PC-9 (cell line): ENCODE measurements around the gene RASSF3. TPM values are rescaled to one million over a fixed set of nuclear protein-coding genes. Genes with fewer than 3 reads are reported as not detected.

Experiments used
- BruUV-seq: library from RNA; stranded (reverse); fragments of 400-500 nt; replicated peaks from 2 replicates; lab custom pipeline; 2021; lab: Mats Ljungman, UMichigan
- CTCF ChIA-PET: fragments of 300-600 bp; sonication (Branson Sonifier 250); formaldehyde crosslinking; loops from one replicate; lab custom pipeline; 2022; ENCODE audit warnings: antibody characterized with exemption; lab: Charles Lee
- POLR2A ChIA-PET: fragments of 300-600 bp; sonication (Branson Sonifier 250); formaldehyde crosslinking; loops from one replicate; lab custom pipeline; 2022; ENCODE audit warnings: antibody characterized with exemption; ENCODE audit not compliant: unreplicated experiment; lab: Charles Lee
- DNase-seq, 2 experiments: peaks; one replicate each; pipeline versions ENCODE4 v3.0.0 to v3.0.0-alpha.2; 2015 to 2022; ENCODE audit warnings: mixed read lengths in 1 of 2
- H2AFZ ChIP-seq: fragments of 200-600 bp; sonication (generic); 2 replicates; pipeline ENCODE4 v1.8.1; 2017; ENCODE audit warnings: antibody characterized with exemption
- H3F3A ChIP-seq: fragments of 200-600 bp; sonication (generic); 2 replicates; pipeline ENCODE4 v1.8.1; 2017; ENCODE audit warnings: antibody characterized with exemption, mild to moderate bottlenecking, low read depth; ENCODE audit not compliant: insufficient read depth
- H3K27ac ChIP-seq: fragments of 200-600 bp; sonication (generic); 2 replicates; pipeline ENCODE4 v1.6.1; 2016; ENCODE audit warnings: mixed run types
- H3K27me3 ChIP-seq: fragments of 200-600 bp; sonication (generic); 2 replicates; pipeline ENCODE4 v1.6.1; 2016; ENCODE audit warnings: low read depth, mixed run types; ENCODE audit not compliant: insufficient read depth
- H3K36me3 ChIP-seq: fragments of 200-600 bp; sonication (generic); 2 replicates; pipeline ENCODE4 v1.6.1; 2016; ENCODE audit warnings: low read depth, mixed run types
- H3K4me1 ChIP-seq: fragments of 200-600 bp; sonication (generic); replicated peaks from 2 replicates; pipeline ENCODE4 v1.6.1; 2016; ENCODE audit warnings: mixed run types; ENCODE audit not compliant: insufficient read depth
- H3K4me2 ChIP-seq: fragments of 200-600 bp; sonication (generic); 2 replicates; pipeline ENCODE4 v1.6.1; 2017; ENCODE audit warnings: mixed run types
- H3K4me3 ChIP-seq: fragments of 200-600 bp; sonication (generic); 2 replicates; pipeline ENCODE4 v1.6.1; 2016; ENCODE audit warnings: mixed run types
- H3K79me2 ChIP-seq: fragments of 200-600 bp; sonication (generic); 2 replicates; pipeline ENCODE4 v1.6.1; 2017; ENCODE audit warnings: low read depth, mixed run types
- H3K9me2 ChIP-seq: fragments of 200-600 bp; sonication (generic); 2 replicates; pipeline ENCODE4 v1.8.1; 2017; ENCODE audit warnings: mild to moderate bottlenecking; ENCODE audit not compliant: insufficient read depth
- H3K9me3 ChIP-seq: fragments of 200-600 bp; sonication (generic); 2 replicates; pipeline ENCODE4 v1.8.1; 2016; ENCODE audit warnings: low read depth; ENCODE audit not compliant: insufficient read depth
- H4K20me1 ChIP-seq: fragments of 200-600 bp; sonication (generic); 2 replicates; pipeline ENCODE4 v1.8.1; 2017; ENCODE audit not compliant: insufficient read depth
- EZH2 ChIP-seq: fragments of 200-600 bp; sonication (generic); IDR thresholded peaks from 2 replicates; pipeline ENCODE4 v1.8.0; 2017; ENCODE audit warnings: antibody characterized with exemption, low read depth
- intact Hi-C: fragments of 100-400 bp; cut with micrococcal nuclease; formaldehyde crosslinking; loops from one replicate; pipeline ENCODE4 v1.10.0; 2022; ENCODE audit not compliant: unreplicated experiment
- total RNA-seq: library from RNA; stranded (reverse); gene quantifications from 2 replicates; pipeline ENCODE4 v1.2.3, GENCODE V29; 2021
- TF ChIP-seq, protein P1 (sequence below): fragments of 200-600 bp; sonication (generic); conservative IDR thresholded peaks from 2 replicates; pipeline ENCODE4 v1.6.1; 2017; ENCODE audit warnings: mixed run types, antibody characterized with exemption, mild to moderate bottlenecking, moderate library complexity

Gene RASSF3
- total RNA-seq, 1 experiment from 2014 or later = 38.9 TPM

DNA sequence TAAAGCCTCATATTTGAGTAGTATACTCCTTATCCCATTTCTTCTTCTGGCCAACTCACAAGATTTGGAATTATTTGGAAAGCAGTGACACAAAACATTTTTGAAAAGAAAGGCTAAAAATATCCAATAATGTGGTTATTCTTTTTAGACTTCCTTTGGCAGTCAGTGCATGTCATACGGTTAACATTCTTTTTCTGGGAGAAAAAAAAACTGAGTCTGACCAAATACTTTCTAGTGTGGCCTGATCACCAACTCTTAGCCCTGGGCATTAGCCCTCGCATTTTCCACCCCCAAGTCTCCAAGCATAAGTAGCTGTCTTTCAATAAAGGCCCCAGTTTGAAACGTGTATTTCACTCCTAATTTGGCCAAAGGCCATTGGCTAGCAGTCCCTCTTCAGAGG, 5.9 kb downstream of the RASSF3 start:
- Histone ChIP-seq H3K4me1 (peaks cover 33% of the 10 kb centered on the region), H4K20me1 (no peaks in the 10 kb centered on the region), H3K9me3 (no peaks in the 10 kb centered on the region), H3K27ac (no peak overlapping the region), H3K4me3 (no peak overlapping the region), H3F3A (peaks cover 5% of the 10 kb centered on the region; the same call in 1 of the 2 replicates), H3K9me2 (no peaks in the 10 kb centered on the region), H3K79me2 (peaks cover 97% of the 10 kb centered on the region), H2AFZ (no peak overlapping the region), H3K36me3 (no peaks in the 10 kb centered on the region), H3K27me3 (no peaks in the 10 kb centered on the region), H3K4me2 (no peak overlapping the region)
- no peak for DNase-seq
- intact Hi-C loops = no loop called here
- POLR2A ChIA-PET = no interaction called here
- TF ChIP-seq EZH2 = no peak
- TF ChIP-seq, protein P1, sequence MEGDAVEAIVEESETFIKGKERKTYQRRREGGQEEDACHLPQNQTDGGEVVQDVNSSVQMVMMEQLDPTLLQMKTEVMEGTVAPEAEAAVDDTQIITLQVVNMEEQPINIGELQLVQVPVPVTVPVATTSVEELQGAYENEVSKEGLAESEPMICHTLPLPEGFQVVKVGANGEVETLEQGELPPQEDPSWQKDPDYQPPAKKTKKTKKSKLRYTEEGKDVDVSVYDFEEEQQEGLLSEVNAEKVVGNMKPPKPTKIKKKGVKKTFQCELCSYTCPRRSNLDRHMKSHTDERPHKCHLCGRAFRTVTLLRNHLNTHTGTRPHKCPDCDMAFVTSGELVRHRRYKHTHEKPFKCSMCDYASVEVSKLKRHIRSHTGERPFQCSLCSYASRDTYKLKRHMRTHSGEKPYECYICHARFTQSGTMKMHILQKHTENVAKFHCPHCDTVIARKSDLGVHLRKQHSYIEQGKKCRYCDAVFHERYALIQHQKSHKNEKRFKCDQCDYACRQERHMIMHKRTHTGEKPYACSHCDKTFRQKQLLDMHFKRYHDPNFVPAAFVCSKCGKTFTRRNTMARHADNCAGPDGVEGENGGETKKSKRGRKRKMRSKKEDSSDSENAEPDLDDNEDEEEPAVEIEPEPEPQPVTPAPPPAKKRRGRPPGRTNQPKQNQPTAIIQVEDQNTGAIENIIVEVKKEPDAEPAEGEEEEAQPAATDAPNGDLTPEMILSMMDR = no peak
- CTCF ChIA-PET = no interaction called here
- no TSS peak for BruUV-seq

GRCh38 chr12:64618953-64619590, 8.8 kb downstream of the RASSF3 start:
- DNase-seq = peak in 1 of 2 experiments; percentile 64
- TF ChIP-seq EZH2 = no peak
- TF ChIP-seq, protein P1 = no peak
- no peak overlapping the region for H3K27ac ChIP-seq
- H3K79me2 ChIP-seq = peaks cover 97% of the 10 kb centered on the region
- H3K4me1 ChIP-seq = peaks cover 39% of the 10 kb centered on the region
- no peaks in the 10 kb centered on the region for H3K9me2 ChIP-seq
- H3K9me3 ChIP-seq = no peaks in the 10 kb centered on the region
- H3K27me3 ChIP-seq = no peaks in the 10 kb centered on the region
- H3K4me3 ChIP-seq = no peak overlapping the region
- no peaks in the 10 kb centered on the region for H3K36me3 ChIP-seq
- intact Hi-C loops = no loop called here
- no peaks in the 10 kb centered on the region for H4K20me1 ChIP-seq
- H2AFZ ChIP-seq = no peak overlapping the region
- no TSS peak for BruUV-seq
- peaks cover 8% of the 10 kb centered on the region for H3F3A ChIP-seq
- ChIA-PET POLR2A (interaction anchor here (0.7 kb wide), 1 partner anchor 73 kb away, joined by 3 read pairs; no protein-coding TSS in a partner anchor), CTCF (no interaction called here)
- H3K4me2 ChIP-seq = peak overlapping the region; percentile 5; the same call in 1 of the 2 replicates

DNA sequence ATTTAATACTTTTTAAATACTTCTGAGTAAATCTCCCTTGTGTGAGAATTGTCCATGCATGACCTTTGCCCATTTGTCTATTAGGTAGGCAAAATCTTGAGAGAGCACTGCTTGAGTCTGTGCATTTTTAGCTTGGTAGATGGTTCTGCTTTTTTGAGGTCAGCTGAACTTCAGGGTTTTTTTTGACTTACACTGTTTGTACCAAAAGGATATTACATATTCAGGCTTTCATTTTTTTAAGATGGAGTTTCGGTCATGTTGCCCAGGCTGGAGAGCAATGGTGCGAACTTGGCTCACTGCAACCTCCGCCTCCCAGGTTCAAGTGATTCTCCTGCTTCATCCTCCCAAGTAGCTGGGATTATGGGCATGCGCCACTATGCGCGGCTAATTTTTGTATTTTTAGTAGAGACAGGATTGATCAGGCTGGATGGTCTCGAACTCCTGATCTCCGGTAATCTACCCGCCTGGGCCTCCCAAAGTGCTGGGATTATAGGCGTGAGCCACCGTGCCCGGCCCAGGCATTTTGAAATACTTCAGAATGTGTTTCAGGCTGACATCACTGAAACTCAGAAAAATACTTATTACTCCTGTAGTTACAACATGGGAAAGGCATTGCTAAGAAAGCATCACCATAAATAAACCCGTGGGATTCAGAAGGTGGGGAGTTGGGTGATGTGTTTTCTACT, 11.1 kb downstream of the RASSF3 start:
- Histone ChIP-seq H3K79me2 (peaks cover 79% of the 10 kb centered on the region), H4K20me1 (no peaks in the 10 kb centered on the region), H2AFZ (no peak overlapping the region), H3K9me2 (no peaks in the 10 kb centered on the region), H3K4me1 (peaks cover 59% of the 10 kb centered on the region), H3K4me2 (no peak overlapping the region), H3K27ac (no peak overlapping the region), H3K36me3 (no peaks in the 10 kb centered on the region), H3K4me3 (no peak overlapping the region), H3F3A (peaks cover 28% of the 10 kb centered on the region), H3K9me3 (no peaks in the 10 kb centered on the region), H3K27me3 (no peaks in the 10 kb centered on the region)
- TF ChIP-seq, protein P1 = no peak
- no peak for TF ChIP-seq EZH2
- ChIA-PET POLR2A (no interaction called here), CTCF (interaction anchor here (0.6 kb wide), 1 partner anchor 61 kb away, joined by 3 read pairs; no protein-coding TSS in a partner anchor)
- intact Hi-C loops = no loop called here
- no TSS peak for BruUV-seq
- no peak for DNase-seq
